HUES6 (cell line): ENCODE data around the gene ARHGEF2.
A peak's percentile ranks its signal among the peaks of the same experiment; 100 is the strongest.

ENCODE experiments used
- H3K27ac ChIP-seq: 2 replicates; pipeline ENCODE4 v1.7.0; 2013; ENCODE audit warnings: low read depth, mild to moderate bottlenecking, low read length, inconsistent platforms
- H3K27me3 ChIP-seq: 2 replicates; pipeline ENCODE4 v1.6.1; 2013; ENCODE audit warnings: low read length; ENCODE audit not compliant: control insufficient read depth, insufficient read depth
- H3K36me3 ChIP-seq: 2 replicates; pipeline ENCODE4 v1.6.1; 2013; ENCODE audit warnings: low read length; ENCODE audit not compliant: control insufficient read depth, insufficient read depth
- H3K4me1 ChIP-seq: 2 replicates; pipeline ENCODE4 v1.6.1; 2013; ENCODE audit warnings: low read length; ENCODE audit not compliant: control insufficient read depth, insufficient read depth
- H3K4me3 ChIP-seq: 2 replicates; pipeline ENCODE4 v1.5.1; 2013; ENCODE audit warnings: low read depth, low read length
- H3K9ac ChIP-seq: one replicate; pipeline ENCODE4 v1.6.1; 2013; ENCODE audit warnings: mild to moderate bottlenecking, low read length
- H3K9me3 ChIP-seq: 2 replicates; pipeline ENCODE4 v1.6.1; 2013; ENCODE audit warnings: low read depth, low read length; ENCODE audit not compliant: control insufficient read depth, insufficient read depth

ARHGEF2 gene

GRCh38 chr1:155920717-155921116 lies 57.6 kb downstream of the ARHGEF2 start:
- Histone ChIP-seq H3K4me3 (no peak overlapping the region), H3K4me1 (no peaks in the 10 kb centered on the region), H3K9ac (no peak overlapping the region), H3K27me3 (no peaks in the 10 kb centered on the region), H3K27ac (no peak overlapping the region), H3K36me3 (peaks cover 94% of the 10 kb centered on the region), H3K9me3 (no peaks in the 10 kb centered on the region)

- Histone ChIP-seq H3K36me3 (peaks cover 95% of the 10 kb centered on the region), H3K4me3 (no peak overlapping the region), H3K27me3 (no peaks in the 10 kb centered on the region), H3K9ac (no peak overlapping the region), H3K9me3 (no peaks in the 10 kb centered on the region), H3K4me1 (no peaks in the 10 kb centered on the region), H3K27ac (no peak overlapping the region)
Observed at GRCh38 chr1:155919801-155920200, 58.5 kb downstream of the ARHGEF2 start.

GRCh38 chr1:155918660-155919059 lies 59.7 kb downstream of the ARHGEF2 start:
- Histone ChIP-seq H3K36me3 (peaks cover 95% of the 10 kb centered on the region), H3K27ac (no peak overlapping the region)

GRCh38 chr1:155913969-155914757 lies 64.2 kb downstream of the ARHGEF2 start:
- H3K36me3 ChIP-seq = peaks cover 78% of the 10 kb centered on the region
- peaks cover 12% of the 10 kb centered on the region; the same call in 1 of the 2 replicates for H3K4me1 ChIP-seq
- H3K27ac ChIP-seq = no peak overlapping the region
- H3K9ac ChIP-seq = no peak overlapping the region
- no peak overlapping the region for H3K4me3 ChIP-seq
- no peaks in the 10 kb centered on the region for H3K27me3 ChIP-seq
- no peaks in the 10 kb centered on the region for H3K9me3 ChIP-seq

More at GRCh38 chr1:155918660-155919059, 59.7 kb downstream of the ARHGEF2 start:
- Histone ChIP-seq H3K9ac (no peak overlapping the region), H3K9me3 (no peaks in the 10 kb centered on the region), H3K4me3 (no peak overlapping the region), H3K4me1 (no peaks in the 10 kb centered on the region), H3K27me3 (no peaks in the 10 kb centered on the region)

- 0 out of 2 replicates have a peak overlapping the region, but pooled peaks have one; percentile 9 for H3K27ac ChIP-seq
- H3K4me3 ChIP-seq = no peak overlapping the region
- H3K9ac ChIP-seq = no peak overlapping the region
Observed at GRCh38 chr1:155912056-155912536, 66.3 kb downstream of the ARHGEF2 start.

GRCh38 chr1:155911156-155912055 lies 66.9 kb downstream of the ARHGEF2 start, which contains the start of gene RIT1:
Gene RIT1, minus strand, starts transcription at chr1:155911349. Its CDS starts 588 bp downstream, at chr1:155910761.
- H3K27ac ChIP-seq = peak within 1 kb of the TSS; percentile 9; the same call in 1 of the 2 replicates
- H3K4me1 ChIP-seq = peaks cover 12% of the 10 kb centered on the region; the same call in 1 of the 2 replicates
- peaks cover 74% of the 10 kb centered on the region for H3K36me3 ChIP-seq
- H3K9ac ChIP-seq = peak within 1 kb of the TSS; percentile 65
- no peaks in the 10 kb centered on the region for H3K27me3 ChIP-seq
- H3K4me3 ChIP-seq = peak within 1 kb of the TSS; percentile 73
- no peaks in the 10 kb centered on the region for H3K9me3 ChIP-seq

More at GRCh38 chr1:155912056-155912536, 66.3 kb downstream of the ARHGEF2 start:
- Histone ChIP-seq H3K36me3 (peaks cover 75% of the 10 kb centered on the region), H3K27me3 (no peaks in the 10 kb centered on the region), H3K4me1 (peaks cover 12% of the 10 kb centered on the region; the same call in 1 of the 2 replicates), H3K9me3 (no peaks in the 10 kb centered on the region)

GRCh38 chr1:155910621-155911121 lies 67.7 kb downstream of the ARHGEF2 start:
- H3K9me3 ChIP-seq = no peaks in the 10 kb centered on the region
- no peaks in the 10 kb centered on the region for H3K27me3 ChIP-seq
- no peak overlapping the region; the same call in 1 of the 2 replicates for H3K27ac ChIP-seq
- peaks cover 70% of the 10 kb centered on the region for H3K36me3 ChIP-seq
- peaks cover 12% of the 10 kb centered on the region; the same call in 1 of the 2 replicates for H3K4me1 ChIP-seq
- H3K4me3 ChIP-seq = peak overlapping the region; percentile 73
- peak overlapping the region; percentile 65 for H3K9ac ChIP-seq

GRCh38 chr1:155909894-155910293 lies 68.5 kb downstream of the ARHGEF2 start:
- peaks cover 12% of the 10 kb centered on the region; the same call in 1 of the 2 replicates for H3K4me1 ChIP-seq
- H3K9me3 ChIP-seq = no peaks in the 10 kb centered on the region
- no peak overlapping the region for H3K27ac ChIP-seq
- H3K9ac ChIP-seq = peak overlapping the region; percentile 39
- no peaks in the 10 kb centered on the region for H3K27me3 ChIP-seq
- peak overlapping the region; percentile 73; the same call in 1 of the 2 replicates for H3K4me3 ChIP-seq
- H3K36me3 ChIP-seq = peaks cover 67% of the 10 kb centered on the region

GRCh38 chr1:155904261-155904660 lies 74.1 kb downstream of the ARHGEF2 start:
- H3K4me1 ChIP-seq = no peaks in the 10 kb centered on the region
- H3K36me3 ChIP-seq = peaks cover 80% of the 10 kb centered on the region

GRCh38 chr1:155900161-155900560 lies 78.2 kb downstream of the ARHGEF2 start:
- H3K4me1 ChIP-seq = no peaks in the 10 kb centered on the region
- H3K36me3 ChIP-seq = peaks cover 71% of the 10 kb centered on the region
- H3K9me3 ChIP-seq = no peaks in the 10 kb centered on the region
- no peak overlapping the region for H3K27ac ChIP-seq
- H3K4me3 ChIP-seq = no peak overlapping the region
- H3K27me3 ChIP-seq = no peaks in the 10 kb centered on the region
- no peak overlapping the region for H3K9ac ChIP-seq

More at GRCh38 chr1:155904261-155904660, 74.1 kb downstream of the ARHGEF2 start:
- Histone ChIP-seq H3K27me3 (no peaks in the 10 kb centered on the region), H3K4me3 (no peak overlapping the region), H3K9ac (no peak overlapping the region), H3K27ac (no peak overlapping the region), H3K9me3 (no peaks in the 10 kb centered on the region)
